IPS-20b (cell line): ENCODE measurements around the gene ICOS.

Source experiments
- H3K27ac ChIP-seq: one replicate; pipeline ENCODE4 v1.5.1; 2013; ENCODE audit warnings: low read length
- H3K27me3 ChIP-seq: 2 replicates; pipeline ENCODE4 v1.6.1; 2013; ENCODE audit warnings: mild to moderate bottlenecking, low read length, inconsistent platforms; ENCODE audit not compliant: insufficient read depth
- H3K36me3 ChIP-seq: 2 replicates; pipeline ENCODE4 v1.6.1; 2013; ENCODE audit warnings: low read depth, mild to moderate bottlenecking, inconsistent platforms, low read length, moderate library complexity; ENCODE audit not compliant: insufficient read depth
- H3K4me1 ChIP-seq: 2 replicates; pipeline ENCODE4 v1.6.1; 2013; ENCODE audit warnings: mild to moderate bottlenecking, control low read depth, inconsistent platforms, low read length, moderate library complexity; ENCODE audit not compliant: insufficient read depth
- H3K4me3 ChIP-seq: 2 replicates; pipeline ENCODE4 v1.5.1; 2013; ENCODE audit warnings: mild to moderate bottlenecking, low read length, inconsistent platforms
- H3K9ac ChIP-seq: 2 replicates; pipeline ENCODE4 v1.6.1; 2013; ENCODE audit warnings: low read depth, mild to moderate bottlenecking, inconsistent platforms, low read length, moderate library complexity
- H3K9me3 ChIP-seq: 2 replicates; pipeline ENCODE4 v1.6.1; 2013; ENCODE audit warnings: mild to moderate bottlenecking, low read depth, low read length, inconsistent platforms; ENCODE audit not compliant: insufficient read depth

The ICOS gene

GRCh38 chr2:203936535-203936934 lies at the start of gene ICOS:
Gene ICOS (plus strand): TSS chr2:203936763. CDS start chr2:203936815, 52 bp downstream.
- H3K9me3 ChIP-seq: no peaks in the 10 kb centered on the region
- H3K27me3 ChIP-seq: no peaks in the 10 kb centered on the region
- H3K4me1 ChIP-seq: 0 out of 2 replicates have a peak, but pooled peaks cover 6% of the 10 kb centered on the region
- no peaks in the 10 kb centered on the region for H3K36me3 ChIP-seq
- H3K4me3 ChIP-seq: no peak within 1 kb of the TSS
- H3K9ac ChIP-seq: no peak within 1 kb of the TSS
- no peak within 1 kb of the TSS for H3K27ac ChIP-seq

GRCh38 chr2:203887677-203888076 lies 48.9 kb upstream of the ICOS start:
- Histone ChIP-seq H3K4me1 (no peaks in the 10 kb centered on the region), H3K4me3 (no peak overlapping the region)

GRCh38 chr2:203889542-203889941 lies 47.0 kb upstream of the ICOS start:
- Histone ChIP-seq H3K27ac (no peak overlapping the region), H3K36me3 (no peaks in the 10 kb centered on the region), H3K4me3 (no peak overlapping the region), H3K9ac (no peak overlapping the region), H3K9me3 (no peaks in the 10 kb centered on the region), H3K27me3 (no peaks in the 10 kb centered on the region), H3K4me1 (no peaks in the 10 kb centered on the region)

More at GRCh38 chr2:203887677-203888076, 48.9 kb upstream of the ICOS start:
- no peak overlapping the region for H3K27ac ChIP-seq
- H3K9ac ChIP-seq: no peak overlapping the region
- no peaks in the 10 kb centered on the region for H3K27me3 ChIP-seq
- H3K36me3 ChIP-seq: no peaks in the 10 kb centered on the region
- H3K9me3 ChIP-seq: no peaks in the 10 kb centered on the region

- Histone ChIP-seq H3K4me1 (no peaks in the 10 kb centered on the region), H3K27ac (no peak overlapping the region), H3K4me3 (no peak overlapping the region), H3K27me3 (no peaks in the 10 kb centered on the region), H3K9ac (no peak overlapping the region), H3K36me3 (no peaks in the 10 kb centered on the region), H3K9me3 (no peaks in the 10 kb centered on the region)
These were observed 46.6 kb upstream of the ICOS start for GRCh38 chr2:203889944-203890343.

- H3K36me3 ChIP-seq: no peaks in the 10 kb centered on the region
- no peak overlapping the region for H3K9ac ChIP-seq
- no peak overlapping the region for H3K4me3 ChIP-seq
- no peaks in the 10 kb centered on the region for H3K9me3 ChIP-seq
- no peaks in the 10 kb centered on the region for H3K27me3 ChIP-seq
- no peaks in the 10 kb centered on the region for H3K4me1 ChIP-seq
- H3K27ac ChIP-seq: no peak overlapping the region
These were observed 45.8 kb upstream of the ICOS start for GRCh38 chr2:203890733-203891132.

GRCh38 chr2:203891474-203891873 lies 45.1 kb upstream of the ICOS start:
- H3K27me3 ChIP-seq: no peaks in the 10 kb centered on the region
- H3K9me3 ChIP-seq: no peaks in the 10 kb centered on the region
- no peak overlapping the region for H3K4me3 ChIP-seq
- no peaks in the 10 kb centered on the region for H3K36me3 ChIP-seq
- no peak overlapping the region for H3K9ac ChIP-seq
- no peaks in the 10 kb centered on the region for H3K4me1 ChIP-seq
- H3K27ac ChIP-seq: no peak overlapping the region

- Histone ChIP-seq H3K9me3 (no peaks in the 10 kb centered on the region), H3K4me3 (no peak overlapping the region), H3K27ac (no peak overlapping the region), H3K4me1 (no peaks in the 10 kb centered on the region), H3K36me3 (no peaks in the 10 kb centered on the region), H3K9ac (no peak overlapping the region), H3K27me3 (no peaks in the 10 kb centered on the region)
These were observed 44.4 kb upstream of the ICOS start for GRCh38 chr2:203892207-203892606.

GRCh38 chr2:203893401-203893800 lies 43.2 kb upstream of the ICOS start:
- Histone ChIP-seq H3K9ac (no peak overlapping the region), H3K9me3 (no peaks in the 10 kb centered on the region), H3K4me1 (no peaks in the 10 kb centered on the region), H3K36me3 (no peaks in the 10 kb centered on the region), H3K4me3 (no peak overlapping the region), H3K27ac (no peak overlapping the region), H3K27me3 (no peaks in the 10 kb centered on the region)

- no peak overlapping the region for H3K27ac ChIP-seq
- H3K36me3 ChIP-seq: no peaks in the 10 kb centered on the region
- no peaks in the 10 kb centered on the region for H3K4me1 ChIP-seq
- no peak overlapping the region for H3K9ac ChIP-seq
- H3K9me3 ChIP-seq: no peaks in the 10 kb centered on the region
- no peak overlapping the region for H3K4me3 ChIP-seq
- no peaks in the 10 kb centered on the region for H3K27me3 ChIP-seq
These were observed 42.7 kb upstream of the ICOS start for GRCh38 chr2:203893840-203894239.

- Histone ChIP-seq H3K9me3 (no peaks in the 10 kb centered on the region), H3K4me1 (no peaks in the 10 kb centered on the region), H3K27me3 (no peaks in the 10 kb centered on the region), H3K36me3 (no peaks in the 10 kb centered on the region), H3K27ac (no peak overlapping the region), H3K9ac (no peak overlapping the region), H3K4me3 (no peak overlapping the region)
These were observed 42.3 kb upstream of the ICOS start for GRCh38 chr2:203894262-203894661.

- peaks cover 7% of the 10 kb centered on the region; the same call in 1 of the 2 replicates for H3K9me3 ChIP-seq
- H3K27ac ChIP-seq: no peak overlapping the region
- no peaks in the 10 kb centered on the region for H3K27me3 ChIP-seq
- H3K9ac ChIP-seq: no peak overlapping the region
- no peaks in the 10 kb centered on the region for H3K36me3 ChIP-seq
- H3K4me1 ChIP-seq: no peaks in the 10 kb centered on the region
- H3K4me3 ChIP-seq: no peak overlapping the region
These were observed 39.0 kb upstream of the ICOS start for GRCh38 chr2:203897544-203897943.

GRCh38 chr2:203898657-203899056 lies 37.9 kb upstream of the ICOS start:
- Histone ChIP-seq H3K9me3 (peaks cover 10% of the 10 kb centered on the region; the same call in 1 of the 2 replicates), H3K36me3 (no peaks in the 10 kb centered on the region), H3K27ac (no peak overlapping the region), H3K9ac (no peak overlapping the region), H3K4me1 (no peaks in the 10 kb centered on the region), H3K27me3 (no peaks in the 10 kb centered on the region), H3K4me3 (no peak overlapping the region)

- Histone ChIP-seq H3K36me3 (no peaks in the 10 kb centered on the region), H3K4me3 (no peak overlapping the region), H3K4me1 (no peaks in the 10 kb centered on the region), H3K9ac (no peak overlapping the region), H3K9me3 (peaks cover 10% of the 10 kb centered on the region; the same call in 1 of the 2 replicates), H3K27me3 (no peaks in the 10 kb centered on the region), H3K27ac (no peak overlapping the region)
These were observed 36.3 kb upstream of the ICOS start for GRCh38 chr2:203900253-203900652.
